WERI-Rb-1 (cell line): ENCODE measurements around the gene NGEF.
A peak's percentile ranks its signal among the peaks of the same experiment; 100 is the strongest.

ENCODE experiments used
- DNase-seq: peaks from one replicate; pipeline ENCODE4 v3.0.0-alpha.2; 2020
- H3K27ac ChIP-seq: fragments of 250-450 bp; sonication (Bioruptor Pico); 2 replicates; pipeline ENCODE4 v1.5.1; 2020; ENCODE audit warnings: mild to moderate bottlenecking, moderate library complexity
- H3K27me3 ChIP-seq: fragments of 250-450 bp; sonication (Bioruptor Pico); 2 replicates; pipeline ENCODE4 v1.5.1; 2021; ENCODE audit warnings: mild to moderate bottlenecking, low read depth, moderate library complexity; ENCODE audit not compliant: insufficient read depth, severe bottlenecking
- H3K36me3 ChIP-seq: fragments of 250-450 bp; sonication (Bioruptor Pico); 2 replicates; pipeline ENCODE4 v1.5.1; 2020; ENCODE audit warnings: mild to moderate bottlenecking, moderate library complexity
- H3K4me3 ChIP-seq: 2 replicates; pipeline ENCODE4 v1.5.1; 2011; ENCODE audit warnings: low read depth, mild to moderate bottlenecking, control low read depth, low read length
- H3K9me3 ChIP-seq: fragments of 250-450 bp; sonication (Bioruptor Pico); 2 replicates; pipeline ENCODE4 v1.5.1; 2021; ENCODE audit warnings: mild to moderate bottlenecking, moderate library complexity; ENCODE audit not compliant: severe bottlenecking
- CTCF ChIP-seq: IDR thresholded peaks from 2 replicates; pipeline ENCODE4 v1.5.1; 2011; ENCODE audit warnings: low read depth, mild to moderate bottlenecking, control low read depth, inconsistent platforms, low read length

Gene NGEF

GRCh38 chr2:233002829-233003657, 10.0 kb downstream of the NGEF start:
- Histone ChIP-seq H3K27me3 (no peaks in the 10 kb centered on the region), H3K36me3 (no peaks in the 10 kb centered on the region), H3K4me3 (no peak overlapping the region), H3K27ac (no peak overlapping the region), H3K9me3 (no peaks in the 10 kb centered on the region)
- no peak for DNase-seq
- no peak for TF ChIP-seq CTCF

- no peak for TF ChIP-seq CTCF
- H3K9me3 ChIP-seq = no peaks in the 10 kb centered on the region
- DNase-seq = no peak
- no peaks in the 10 kb centered on the region for H3K27me3 ChIP-seq
- H3K36me3 ChIP-seq = no peaks in the 10 kb centered on the region
- H3K27ac ChIP-seq = no peak overlapping the region
- no peak overlapping the region for H3K4me3 ChIP-seq
Measured at GRCh38 chr2:233000886-233001750, 11.9 kb downstream of the NGEF start.

GRCh38 chr2:232999354-232999753, 13.7 kb downstream of the NGEF start:
- H3K9me3 ChIP-seq = no peaks in the 10 kb centered on the region
- H3K27ac ChIP-seq = no peak overlapping the region
- no peaks in the 10 kb centered on the region for H3K27me3 ChIP-seq
- H3K4me3 ChIP-seq = no peak overlapping the region
- peak; percentile 40 for TF ChIP-seq CTCF
- peak; percentile 33 for DNase-seq
- H3K36me3 ChIP-seq = no peaks in the 10 kb centered on the region

DNA sequence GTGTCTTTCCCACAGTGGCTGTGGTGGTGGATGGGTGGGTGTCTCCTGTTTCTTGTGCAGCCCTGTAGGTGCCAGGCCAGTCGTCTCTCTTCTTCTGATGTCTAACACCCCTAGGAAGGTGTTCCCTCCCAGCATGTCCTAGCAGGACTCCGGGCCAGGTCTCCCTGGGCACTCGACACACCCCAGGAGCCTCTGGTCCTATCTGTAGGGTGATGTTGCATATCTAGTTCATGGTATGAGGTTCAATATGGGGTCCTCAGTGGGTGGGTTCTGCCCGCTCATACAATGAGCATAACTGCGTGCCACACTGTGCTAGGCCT, 14.4 kb downstream of the NGEF start:
- Histone ChIP-seq H3K4me3 (no peak overlapping the region), H3K27ac (no peak overlapping the region), H3K27me3 (no peaks in the 10 kb centered on the region), H3K36me3 (no peaks in the 10 kb centered on the region), H3K9me3 (no peaks in the 10 kb centered on the region)
- DNase-seq = no peak
- no peak for TF ChIP-seq CTCF

DNA sequence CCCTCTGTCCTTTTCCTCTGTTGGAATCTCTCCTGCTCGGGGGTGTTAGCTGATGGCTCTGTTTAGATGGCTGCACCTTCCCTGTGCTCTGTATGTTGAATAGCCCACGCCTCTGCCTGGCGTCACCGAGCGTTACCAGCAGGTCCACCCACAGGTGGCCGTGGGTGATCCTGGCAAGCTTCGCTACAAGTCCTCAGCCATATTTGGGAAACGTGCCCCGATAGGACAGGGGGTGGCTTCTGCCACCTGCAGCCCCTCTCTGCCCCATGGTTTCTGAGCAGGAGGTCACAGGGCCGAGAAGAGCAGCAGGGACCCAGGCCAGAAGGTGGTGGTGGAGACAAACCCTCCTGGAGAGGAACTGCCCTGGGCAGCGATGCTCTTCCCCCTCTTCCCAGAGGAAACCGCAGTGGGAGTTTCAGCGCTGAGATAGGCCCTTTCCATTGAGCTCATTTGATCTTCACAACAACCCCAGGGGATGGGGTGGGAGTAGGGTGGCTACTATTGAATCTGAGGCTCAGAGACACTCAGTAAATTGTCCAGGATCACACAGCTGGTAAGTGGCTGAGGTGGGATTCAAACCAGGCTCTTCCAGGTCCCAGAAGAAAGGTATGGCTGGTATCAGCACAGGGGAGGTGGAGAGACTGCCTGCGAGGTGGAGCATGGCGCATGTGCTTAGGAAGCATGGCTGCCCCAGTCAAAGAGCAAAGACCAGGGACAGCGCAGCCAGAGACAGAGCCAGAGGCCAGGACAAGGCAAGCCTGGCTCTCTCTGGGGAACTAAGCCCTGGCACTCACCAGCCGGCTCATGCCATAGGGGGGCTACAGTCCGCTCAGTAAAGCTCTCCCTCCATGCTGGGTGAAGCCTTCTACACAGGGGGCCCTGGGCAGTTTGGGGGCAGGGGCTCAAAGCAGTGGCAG, 15.0 kb downstream of the NGEF start:
- no peaks in the 10 kb centered on the region for H3K36me3 ChIP-seq
- no peak for TF ChIP-seq CTCF
- H3K9me3 ChIP-seq = no peaks in the 10 kb centered on the region
- H3K27ac ChIP-seq = no peak overlapping the region
- no peak overlapping the region for H3K4me3 ChIP-seq
- H3K27me3 ChIP-seq = no peaks in the 10 kb centered on the region
- no peak for DNase-seq
